Mesenchymal stem cell (in vitro differentiated cells and primary cell): Measurements from ENCODE around the gene LRRN4CL.

Experiments used
- DNase-seq: peaks from one replicate; pipeline ENCODE4 v3.0.0-alpha.2; 2013
- H2AFZ ChIP-seq: one replicate; pipeline ENCODE4 v1.6.1; 2013; ENCODE audit warnings: low read depth, mild to moderate bottlenecking, control low read depth, inconsistent platforms, low read length, moderate library complexity
- H2AK5ac ChIP-seq: 2 replicates; pipeline ENCODE4 v1.6.1; 2013; ENCODE audit warnings: low read length, moderate library complexity, mild to moderate bottlenecking, inconsistent platforms; ENCODE audit not compliant: severe bottlenecking
- H2BK120ac ChIP-seq: one replicate; pipeline ENCODE4 v1.6.1; 2013; ENCODE audit warnings: low read depth, mild to moderate bottlenecking, inconsistent platforms, low read length, moderate library complexity
- H2BK12ac ChIP-seq, 2 experiments: one replicate each; pipeline ENCODE4 v1.6.1; 2013; ENCODE audit warnings: inconsistent platforms in 2 of 2, low read length in 2 of 2, mild to moderate bottlenecking in 2 of 2, moderate library complexity in 2 of 2, control low read depth in 1 of 2
- H2BK15ac ChIP-seq: one replicate; pipeline ENCODE4 v1.6.1; 2013; ENCODE audit warnings: mild to moderate bottlenecking, low read depth, inconsistent platforms; ENCODE audit not compliant: poor library complexity, severe bottlenecking
- H2BK5ac ChIP-seq: 2 replicates; pipeline ENCODE4 v1.6.1; 2013; ENCODE audit warnings: low read depth, mild to moderate bottlenecking, low read length, control low read depth, inconsistent platforms; ENCODE audit not compliant: poor library complexity, severe bottlenecking
- H3K14ac ChIP-seq, 2 experiments: one replicate each; pipeline ENCODE4 v1.6.1; 2013; ENCODE audit warnings: inconsistent platforms in 2 of 2, low read length in 2 of 2, control low read depth in 1 of 2, mild to moderate bottlenecking in 1 of 2, moderate library complexity in 1 of 2
- H3K18ac ChIP-seq, 2 experiments: one replicate each; pipeline ENCODE4 v1.6.1; 2013; ENCODE audit warnings: inconsistent platforms in 2 of 2, low read length in 2 of 2, control low read depth in 1 of 2, low read depth in 1 of 2, mild to moderate bottlenecking in 1 of 2
- H3K23ac ChIP-seq, 2 experiments: one replicate each; pipeline ENCODE4 v1.6.1; 2013; ENCODE audit warnings: inconsistent platforms in 2 of 2, low read length in 2 of 2, mild to moderate bottlenecking in 2 of 2, moderate library complexity in 2 of 2, control low read depth in 1 of 2
- H3K27ac ChIP-seq: 2 replicates; pipeline ENCODE4 v1.5.1; 2013; ENCODE audit warnings: mild to moderate bottlenecking, moderate library complexity, low read length, control low read depth, inconsistent platforms; ENCODE audit not compliant: poor library complexity, severe bottlenecking
- H3K27me3 ChIP-seq, 2 experiments: 2 replicates each; pipeline versions ENCODE4 v1.6.1 to v1.7.0; 2013; ENCODE audit warnings: low read length in 2 of 2, mild to moderate bottlenecking in 2 of 2, moderate library complexity in 2 of 2, control low read depth in 1 of 2, inconsistent platforms in 1 of 2; ENCODE audit not compliant: control insufficient read depth in 1 of 2, insufficient read depth in 1 of 2
- H3K36me3 ChIP-seq, 2 experiments: 2 replicates each; pipeline versions ENCODE4 v1.6.1 to v1.7.0; 2013; ENCODE audit warnings: low read length in 2 of 2, control low read depth in 1 of 2, inconsistent platforms in 1 of 2, low read depth in 1 of 2, mild to moderate bottlenecking in 1 of 2; ENCODE audit not compliant: insufficient read depth in 2 of 2, control insufficient read depth in 1 of 2
- H3K4ac ChIP-seq, 2 experiments: one replicate each; pipeline ENCODE4 v1.6.1; 2013; ENCODE audit warnings: inconsistent platforms in 2 of 2, low read length in 2 of 2, mild to moderate bottlenecking in 2 of 2, moderate library complexity in 2 of 2, control low read depth in 1 of 2, low read depth in 1 of 2
- H3K4me1 ChIP-seq: 2 replicates; pipeline ENCODE4 v1.6.1; 2013; ENCODE audit warnings: low read depth, low read length, control low read depth; ENCODE audit not compliant: control insufficient read depth, insufficient read depth
- H3K4me2 ChIP-seq: 2 replicates; pipeline ENCODE4 v1.6.1; 2013; ENCODE audit warnings: low read length, mild to moderate bottlenecking, inconsistent platforms; ENCODE audit not compliant: poor library complexity, severe bottlenecking
- H3K4me3 ChIP-seq, 2 experiments: 2 replicates each; pipeline versions ENCODE4 v1.5.1 to v1.7.0; 2013; ENCODE audit warnings: low read length in 2 of 2, mild to moderate bottlenecking in 2 of 2, control low read depth in 1 of 2, low read depth in 1 of 2; ENCODE audit not compliant: insufficient read depth in 1 of 2
- H3K79me1 ChIP-seq: replicated peaks from 2 replicates; pipeline ENCODE4 v1.6.1; 2013; ENCODE audit warnings: mild to moderate bottlenecking, control low read depth, low read length, inconsistent platforms; ENCODE audit not compliant: poor library complexity, severe bottlenecking
- H3K9ac ChIP-seq: 2 replicates; pipeline ENCODE4 v1.7.0; 2013; ENCODE audit warnings: mild to moderate bottlenecking, low read length, moderate library complexity
- H3K9me3 ChIP-seq: 2 replicates; pipeline ENCODE4 v1.7.0; 2013; ENCODE audit warnings: mild to moderate bottlenecking, low read length; ENCODE audit not compliant: control insufficient read depth
- H4K8ac ChIP-seq: one replicate; pipeline ENCODE4 v1.6.1; 2013; ENCODE audit warnings: inconsistent platforms, mild to moderate bottlenecking, low read length, moderate library complexity
- H4K91ac ChIP-seq: one replicate; pipeline ENCODE4 v1.6.1; 2013; ENCODE audit warnings: mild to moderate bottlenecking, low read length, inconsistent platforms
- WGBS: methylation state at CpG from one replicate; pipeline ENCODE4 v1.1.7; 2013; ENCODE audit warnings: mixed read lengths; 5-methylcytosine and 5-hydroxymethylcytosine counted together

The LRRN4CL gene

DNA sequence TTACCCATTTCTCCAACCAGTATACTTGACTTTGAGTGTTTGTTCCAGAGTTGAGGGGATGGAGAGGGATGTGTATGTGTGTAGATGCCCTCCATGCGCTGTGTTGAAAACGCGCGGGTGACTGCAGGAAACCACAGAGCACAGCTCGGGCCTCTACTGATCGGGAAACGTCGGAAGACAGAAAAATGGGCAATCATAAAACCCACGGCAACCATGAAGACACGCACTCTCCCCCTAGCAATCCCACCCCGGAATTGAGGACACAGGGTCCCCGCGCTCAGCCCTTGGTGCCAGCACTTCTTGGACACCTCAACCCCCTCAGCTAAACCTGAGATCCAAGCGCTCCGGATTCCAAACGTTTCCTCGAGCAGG, 18.1 kb downstream of the LRRN4CL start:
- Histone ChIP-seq H4K91ac (peak overlapping the region; percentile 95), H3K4ac (peak overlapping the region; percentile 94 to 97), H2AFZ (peak overlapping the region; percentile 72), H3K18ac (peak overlapping the region; percentile 42 to 88), H3K4me3 (peak overlapping the region; percentile 75 to 94), H3K36me3 (peaks cover 11 to 39% of the 10 kb centered on the region in 2 experiments), H3K79me1 (peaks cover 5% of the 10 kb centered on the region), H2BK5ac (no peak overlapping the region), H2BK12ac (no peak overlapping the region), H3K23ac (peak overlapping the region in 1 of 2 experiments; percentile 23), H3K9ac (peak overlapping the region; percentile 98), H3K9me3 (no peaks in the 10 kb centered on the region), H2BK15ac (no peak overlapping the region), H3K27ac (peak overlapping the region; percentile 98), H4K8ac (peak overlapping the region; percentile 99), H3K27me3 (no peaks in the 10 kb centered on the region), H3K14ac (peak overlapping the region in 1 of 2 experiments; percentile 39), H3K4me1 (peaks cover 15% of the 10 kb centered on the region), H2BK120ac (peak overlapping the region; percentile 89), H2AK5ac (peak overlapping the region; percentile 39), H3K4me2 (peak overlapping the region; percentile 85)
- DNase-seq, result no peak
- 2% methylated on average over 17 of the region's 17 CpGs for WGBS

DNA sequence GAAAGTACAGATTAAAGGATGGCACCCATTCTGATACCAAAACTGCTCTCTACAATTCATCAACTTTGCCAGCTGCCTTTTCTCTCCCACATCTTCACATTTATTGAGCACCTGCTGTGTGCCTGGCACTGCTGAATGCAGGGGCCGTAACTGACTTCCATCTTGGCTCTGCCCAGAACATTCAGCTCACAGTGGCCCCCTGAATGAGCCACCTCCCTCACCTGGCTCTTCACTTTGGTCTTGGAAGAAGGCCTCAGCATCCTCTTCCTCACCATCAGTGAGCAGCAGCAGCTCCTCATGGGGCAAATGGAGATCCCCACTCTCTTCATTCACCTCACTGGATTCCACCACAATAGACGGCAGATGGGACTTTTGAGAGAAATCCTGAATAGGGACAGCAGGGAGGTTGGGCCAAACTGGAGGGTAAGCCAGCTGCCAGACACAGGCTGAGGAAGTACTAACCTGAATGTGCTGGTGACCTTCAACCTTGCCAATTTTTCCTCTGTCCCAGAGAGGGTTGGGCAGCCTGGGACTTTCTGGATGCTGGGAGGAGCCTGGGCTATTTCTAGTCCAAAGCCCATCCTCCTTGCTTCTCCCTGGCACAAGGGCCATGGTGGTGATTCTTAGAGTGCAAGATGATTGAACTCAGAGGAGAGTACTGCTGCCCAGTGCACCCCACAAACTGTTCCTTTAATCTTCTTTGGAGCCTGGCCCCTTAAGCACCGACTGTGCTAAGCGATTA, 19.7 kb downstream of the LRRN4CL start:
- Histone ChIP-seq H2BK5ac (no peak overlapping the region), H3K4ac (peak overlapping the region in 1 of 2 experiments; percentile 58), H3K4me2 (no peak overlapping the region), H3K4me1 (peaks cover 19% of the 10 kb centered on the region), H3K27me3 (no peaks in the 10 kb centered on the region), H2BK120ac (no peak overlapping the region), H3K79me1 (peaks cover 5% of the 10 kb centered on the region), H3K18ac (no peak overlapping the region), H3K27ac (no peak overlapping the region), H4K8ac (peak overlapping the region; percentile 79), H2BK12ac (peak overlapping the region in 1 of 2 experiments; percentile 44), H2AK5ac (no peak overlapping the region), H3K36me3 (peaks cover 14 to 34% of the 10 kb centered on the region in 2 experiments), H2BK15ac (no peak overlapping the region), H3K23ac (no peak overlapping the region), H3K9me3 (no peaks in the 10 kb centered on the region), H2AFZ (no peak overlapping the region), H3K14ac (no peak overlapping the region), H3K4me3 (peak overlapping the region in 1 of 2 experiments; percentile 33), H3K9ac (peak overlapping the region; percentile 39), H4K91ac (peak overlapping the region; percentile 29)
- DNase-seq, result no peak
- WGBS, result 79% methylated on average over 4 of the region's 4 CpGs

DNA sequence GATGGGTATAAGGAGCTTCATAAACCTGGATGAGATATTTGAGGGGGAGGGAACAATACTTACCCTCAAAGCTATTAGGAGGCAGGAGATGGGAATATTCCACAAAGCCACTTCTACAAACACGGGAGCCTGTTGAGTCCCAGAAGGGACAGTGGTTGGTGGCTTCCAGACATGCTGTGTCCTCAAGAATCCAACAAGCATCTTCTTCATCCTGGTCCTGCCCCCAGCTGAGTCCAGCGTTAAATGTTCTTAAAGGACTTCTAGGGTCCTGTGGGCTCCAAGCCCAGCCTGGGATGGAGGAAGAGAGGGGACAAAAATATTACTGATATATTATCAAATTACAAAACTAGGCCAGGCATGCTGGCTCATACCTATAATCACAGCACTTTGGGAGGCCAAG, 21.9 kb downstream of the LRRN4CL start:
- H2BK5ac ChIP-seq, result no peak overlapping the region
- H4K8ac ChIP-seq, result no peak overlapping the region
- no peak overlapping the region for H3K23ac ChIP-seq
- no peak for DNase-seq
- no peaks in the 10 kb centered on the region for H3K9me3 ChIP-seq
- no peak overlapping the region for H4K91ac ChIP-seq
- no peak overlapping the region for H3K18ac ChIP-seq
- no peak overlapping the region for H2BK120ac ChIP-seq
- no peak overlapping the region for H3K4me2 ChIP-seq
- no peak overlapping the region for H2BK12ac ChIP-seq
- H3K27me3 ChIP-seq, result no peaks in the 10 kb centered on the region
- no peak overlapping the region for H2AK5ac ChIP-seq
- H3K27ac ChIP-seq, result no peak overlapping the region
- WGBS, result 100% methylated on average over 1 of the region's 2 CpGs
- no peak overlapping the region for H2AFZ ChIP-seq
- no peak overlapping the region for H3K14ac ChIP-seq
- H3K79me1 ChIP-seq, result peaks cover 10% of the 10 kb centered on the region
- H2BK15ac ChIP-seq, result no peak overlapping the region
- H3K9ac ChIP-seq, result peak overlapping the region; percentile 95
- peak overlapping the region in 1 of 2 experiments; percentile 94 for H3K4me3 ChIP-seq
- H3K4me1 ChIP-seq, result peaks cover 15% of the 10 kb centered on the region
- H3K4ac ChIP-seq, result no peak overlapping the region
- H3K36me3 ChIP-seq, result peaks cover 19 to 33% of the 10 kb centered on the region in 2 experiments

DNA sequence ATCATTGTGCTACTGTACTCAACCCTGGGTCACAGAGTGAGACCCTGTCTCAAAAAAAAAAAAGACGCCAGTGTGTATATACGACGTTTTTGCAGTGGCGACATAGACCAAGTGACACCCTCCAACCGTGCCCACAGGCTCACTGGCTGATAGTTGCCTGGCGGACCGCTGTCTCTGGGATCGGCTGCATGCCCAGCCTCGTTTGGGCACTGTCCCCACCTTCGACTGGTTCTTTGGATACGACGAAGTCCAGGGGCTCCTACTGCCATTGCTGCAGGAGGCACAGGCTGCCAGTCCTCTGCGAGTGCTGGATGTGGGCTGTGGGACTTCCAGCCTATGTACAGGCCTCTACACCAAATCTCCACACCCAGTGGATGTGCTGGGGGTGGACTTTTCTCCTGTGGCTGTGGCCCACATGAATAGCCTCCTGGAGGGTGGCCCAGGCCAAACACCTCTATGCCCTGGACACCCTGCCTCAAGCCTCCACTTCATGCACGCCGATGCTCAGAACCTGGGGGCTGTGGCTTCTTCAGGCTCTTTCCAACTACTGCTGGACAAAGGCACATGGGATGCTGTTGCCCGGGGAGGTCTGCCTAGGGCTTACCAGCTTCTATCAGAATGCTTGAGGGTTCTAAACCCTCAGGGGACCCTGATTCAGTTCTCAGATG, 22.9 kb downstream of the LRRN4CL start:
- peak overlapping the region; percentile 70 for H4K8ac ChIP-seq
- 56% methylated on average over 13 of the region's 16 CpGs for WGBS

More for the DNA sequence above, 22.9 kb downstream of the LRRN4CL start:
- H3K18ac ChIP-seq, result peak overlapping the region; percentile 56 to 94
- no peak overlapping the region for H3K23ac ChIP-seq
- H2BK120ac ChIP-seq, result no peak overlapping the region
- H3K27ac ChIP-seq, result peak overlapping the region; percentile 91
- H3K4me3 ChIP-seq, result peak overlapping the region; percentile 63 to 94
- no peak overlapping the region for H2BK12ac ChIP-seq
- no peaks in the 10 kb centered on the region for H3K9me3 ChIP-seq
- peaks cover 13% of the 10 kb centered on the region for H3K79me1 ChIP-seq
- peak overlapping the region; percentile 8 for H4K91ac ChIP-seq
- H3K4me1 ChIP-seq, result peaks cover 14% of the 10 kb centered on the region
- peak overlapping the region; percentile 82 for H3K4me2 ChIP-seq
- H3K4ac ChIP-seq, result peak overlapping the region in 1 of 2 experiments; percentile 49
- H3K9ac ChIP-seq, result peak overlapping the region; percentile 95
- H3K36me3 ChIP-seq, result peaks cover 23 to 40% of the 10 kb centered on the region in 2 experiments
- H2BK15ac ChIP-seq, result no peak overlapping the region
- H2AK5ac ChIP-seq, result peak overlapping the region; percentile 37
- H3K27me3 ChIP-seq, result no peaks in the 10 kb centered on the region
- no peak overlapping the region for H2AFZ ChIP-seq
- H3K14ac ChIP-seq, result peak overlapping the region in 1 of 2 experiments; percentile 14
- H2BK5ac ChIP-seq, result no peak overlapping the region
- no peak for DNase-seq
